ENCODE data around the gene DCDC1.

Gene DCDC1

GRCh38 chr11:31231601-31232000 is 137.9 kb downstream of the DCDC1 start:
- no peak for DNase-seq (ENCODE audit: low spot score)

DNA sequence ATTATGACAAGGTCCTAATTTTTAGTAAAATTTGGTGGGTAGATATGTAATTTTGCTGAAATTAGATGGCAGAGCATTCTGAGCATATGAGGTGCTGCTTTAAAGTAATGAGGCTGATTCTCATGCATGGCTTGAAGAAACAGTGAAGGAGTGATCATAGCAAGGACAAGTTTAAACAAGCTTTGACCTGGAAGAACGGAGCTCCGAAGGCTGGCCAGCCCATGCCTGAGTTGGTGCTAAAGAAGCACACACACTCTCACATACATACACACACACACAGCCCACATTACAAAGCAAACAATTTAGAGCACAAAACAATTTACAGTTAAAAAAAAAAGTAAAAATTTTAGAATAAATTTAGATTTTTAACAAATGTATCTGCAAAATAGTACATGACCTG is 150.7 kb downstream of the DCDC1 start:
- DNase-seq (ENCODE audit: low spot score), result no peak

DNA sequence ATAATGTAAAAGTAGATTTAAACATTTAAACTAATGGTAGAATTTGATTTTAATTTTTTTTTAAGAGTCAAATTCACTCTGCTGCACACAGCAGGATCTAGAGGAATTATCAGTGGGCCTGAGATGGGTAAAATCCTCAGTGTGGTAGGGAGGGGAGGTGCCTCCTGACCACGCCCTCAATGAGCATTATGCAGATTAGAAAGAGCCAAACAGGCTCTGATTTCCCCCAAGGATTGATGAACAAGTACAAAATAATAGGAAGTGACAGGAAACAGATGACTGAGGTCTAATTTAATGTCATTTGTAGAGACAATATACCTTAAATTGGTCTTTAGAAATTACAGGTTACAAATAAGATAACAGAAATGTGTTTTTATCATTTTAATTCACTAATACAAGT is 155.2 kb downstream of the DCDC1 start:
- no peak for DNase-seq (ENCODE audit: low spot score)

GRCh38 chr11:31199378-31199777 is 170.2 kb downstream of the DCDC1 start:
- DNase-seq (ENCODE audit: low spot score), result no peak

- no peak for DNase-seq (ENCODE audit: low spot score)
Observed at GRCh38 chr11:31173926-31174680, 195.4 kb downstream of the DCDC1 start.

DNA sequence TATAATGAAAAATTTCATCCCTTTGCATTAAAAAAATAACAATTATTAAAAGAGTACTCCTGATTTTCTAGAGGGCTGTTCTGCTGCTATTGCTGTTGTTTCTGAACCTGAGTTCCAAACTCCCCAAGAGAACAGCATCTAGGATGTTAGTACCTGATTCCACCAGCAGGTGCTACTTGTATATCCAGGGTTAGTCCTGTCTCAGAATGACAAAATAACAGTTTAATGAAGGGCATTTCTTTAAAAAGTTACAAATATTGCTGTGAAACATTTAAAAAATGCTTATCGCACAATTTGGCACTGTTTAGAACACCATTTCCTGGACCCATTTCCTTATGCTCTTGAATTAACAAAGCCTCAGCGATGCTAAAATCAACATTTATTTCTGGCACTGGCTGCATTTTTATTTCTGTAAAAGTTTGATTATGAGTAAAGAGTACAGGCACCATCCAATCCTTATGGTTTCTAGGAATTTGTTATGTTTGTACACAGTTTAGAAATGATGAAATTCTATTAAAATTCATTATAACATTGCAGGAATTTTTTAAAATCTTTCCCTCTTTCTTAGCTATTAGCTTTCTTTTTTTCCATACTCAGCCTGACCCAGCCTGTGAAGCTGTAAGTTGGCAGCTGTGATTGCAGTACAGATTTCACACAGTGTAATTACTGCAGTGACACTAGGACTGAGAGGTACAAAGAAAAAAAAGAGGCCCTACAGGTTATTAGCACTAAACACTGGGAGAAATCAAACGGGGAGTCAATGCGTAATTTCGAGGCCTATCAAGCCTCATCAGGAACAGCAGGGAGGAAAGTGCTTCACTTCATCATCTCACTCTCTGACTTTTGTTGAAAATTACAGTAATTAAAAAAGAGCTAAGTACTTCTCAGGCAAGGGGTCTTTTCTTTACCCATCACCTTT is 208.8 kb downstream of the DCDC1 start:
- no peak for DNase-seq (ENCODE audit: low spot score)

- no peak for DNase-seq (ENCODE audit: low spot score)
Observed at GRCh38 chr11:31150841-31151240, 218.7 kb downstream of the DCDC1 start.

- DNase-seq (ENCODE audit: low spot score), result no peak
Observed at GRCh38 chr11:31150011-31150410, 219.5 kb downstream of the DCDC1 start.

- peak; percentile 13 for DNase-seq (ENCODE audit: low spot score)
Observed at GRCh38 chr11:31141789-31142188, 227.8 kb downstream of the DCDC1 start.

DNA sequence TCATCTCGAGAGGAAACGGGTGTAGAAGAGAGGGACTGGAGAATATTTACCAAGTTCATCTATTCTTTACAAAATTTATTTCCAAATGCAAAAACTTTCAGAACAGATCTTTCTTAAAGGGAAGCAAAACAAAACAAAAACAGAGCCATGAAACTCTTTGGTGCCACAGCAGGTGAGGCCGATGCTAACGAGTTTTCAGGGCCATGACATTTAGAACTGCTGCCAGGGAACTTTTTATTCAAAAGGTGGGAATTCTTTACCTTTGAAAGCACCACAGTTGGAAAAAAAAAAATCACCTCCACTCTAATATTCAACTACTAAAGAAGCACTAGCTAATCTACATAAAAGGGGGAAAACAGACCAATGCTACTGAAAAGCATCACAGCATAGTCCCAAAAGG is 230.1 kb downstream of the DCDC1 start:
- DNase-seq (ENCODE audit: low spot score), result no peak

GRCh38 chr11:31132531-31133421 is 236.8 kb downstream of the DCDC1 start:
- DNase-seq (ENCODE audit: low spot score), result no peak

- no peak for DNase-seq (ENCODE audit: low spot score)
Observed at GRCh38 chr11:31131760-31132159, 237.8 kb downstream of the DCDC1 start.

DNA sequence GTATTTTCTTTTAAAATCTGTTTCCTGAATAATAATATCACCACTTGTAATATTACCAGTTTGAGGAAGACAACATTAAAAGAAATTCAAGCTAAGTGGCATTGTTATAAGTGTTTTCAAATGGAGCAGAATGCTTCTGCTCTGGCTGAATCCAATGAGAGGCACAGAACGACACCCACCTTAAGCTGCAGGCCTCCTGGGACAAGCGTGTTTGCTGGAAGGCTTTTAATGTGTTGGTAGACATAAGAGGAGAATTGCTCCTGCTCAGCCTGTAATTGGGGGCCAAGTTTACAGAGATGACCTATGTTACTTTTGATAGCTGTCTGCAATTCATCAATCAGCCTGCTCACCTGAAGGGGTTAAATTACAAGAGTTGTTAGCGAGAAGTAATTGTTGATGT is 242.2 kb downstream of the DCDC1 start:
- DNase-seq (ENCODE audit: low spot score), result no peak

- DNase-seq (ENCODE audit: low spot score), result no peak
Observed at GRCh38 chr11:31120428-31120827, 249.1 kb downstream of the DCDC1 start.

- no peak for DNase-seq (ENCODE audit: low spot score)
Observed at GRCh38 chr11:31118566-31118965, 251.0 kb downstream of the DCDC1 start.

DNA sequence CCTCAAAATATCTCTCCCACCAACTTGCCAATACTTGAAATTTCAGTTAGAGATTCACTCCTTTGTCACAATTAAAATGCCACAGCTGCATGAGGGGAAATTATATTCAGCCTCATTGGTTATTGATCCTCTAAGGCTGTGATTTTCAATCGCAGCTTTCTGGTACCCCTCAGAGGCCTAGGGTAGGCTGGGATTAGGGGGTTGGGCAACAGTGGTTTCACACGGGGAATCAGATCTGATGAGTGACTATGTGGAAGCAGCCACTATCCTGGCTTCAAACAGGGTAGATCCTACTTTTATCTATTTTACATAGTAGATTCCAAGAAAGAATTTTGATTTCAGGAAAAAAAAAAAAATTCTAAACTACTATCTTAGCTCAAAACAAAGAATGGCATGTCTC is 252.5 kb downstream of the DCDC1 start:
- no peak for DNase-seq (ENCODE audit: low spot score)

GRCh38 chr11:31114442-31114841 is 255.1 kb downstream of the DCDC1 start:
- no peak for DNase-seq (ENCODE audit: low spot score)

DNA sequence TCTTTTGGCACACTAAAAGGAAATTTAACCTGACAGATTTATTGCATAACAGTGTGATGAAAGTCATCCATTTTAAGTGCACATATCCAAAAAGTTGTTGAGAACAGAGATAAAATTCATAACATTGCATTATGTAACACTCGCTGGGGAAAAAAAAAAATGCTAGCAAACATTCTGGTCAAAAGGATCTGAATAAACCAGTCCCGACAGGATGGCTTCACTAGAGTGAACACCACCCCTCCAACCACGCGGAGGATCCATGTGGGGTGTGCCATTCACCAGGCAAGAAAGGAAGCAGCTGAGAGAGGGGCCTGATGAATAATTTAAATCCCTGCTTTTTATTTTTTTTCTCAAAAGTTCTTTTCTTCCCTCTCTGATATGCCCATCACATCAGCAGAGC is 258.7 kb downstream of the DCDC1 start:
- no peak for DNase-seq (ENCODE audit: low spot score)

DNA sequence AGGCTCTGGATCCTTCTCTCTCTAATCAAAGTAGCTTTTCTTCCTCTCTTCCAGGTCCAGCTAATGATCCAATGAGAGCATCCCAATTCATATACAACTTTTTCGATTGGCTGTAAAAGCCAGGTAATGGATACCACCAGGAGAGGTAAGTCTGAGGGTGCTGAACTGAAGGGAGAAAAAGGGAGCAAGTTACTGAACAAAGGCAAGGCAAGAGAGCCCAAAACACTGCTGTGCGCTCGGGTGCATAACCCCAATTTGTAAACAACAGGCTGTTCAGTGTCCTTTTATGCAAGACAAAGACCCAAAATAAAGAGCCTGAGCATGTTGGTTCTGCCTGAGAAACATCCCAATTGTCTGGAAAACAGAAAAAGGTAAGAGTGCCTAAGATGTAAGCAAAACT is 260.1 kb downstream of the DCDC1 start:
- DNase-seq (ENCODE audit: low spot score), result no peak

GRCh38 chr11:31107649-31108048 is 261.9 kb downstream of the DCDC1 start:
- DNase-seq (ENCODE audit: low spot score), result no peak

DNA sequence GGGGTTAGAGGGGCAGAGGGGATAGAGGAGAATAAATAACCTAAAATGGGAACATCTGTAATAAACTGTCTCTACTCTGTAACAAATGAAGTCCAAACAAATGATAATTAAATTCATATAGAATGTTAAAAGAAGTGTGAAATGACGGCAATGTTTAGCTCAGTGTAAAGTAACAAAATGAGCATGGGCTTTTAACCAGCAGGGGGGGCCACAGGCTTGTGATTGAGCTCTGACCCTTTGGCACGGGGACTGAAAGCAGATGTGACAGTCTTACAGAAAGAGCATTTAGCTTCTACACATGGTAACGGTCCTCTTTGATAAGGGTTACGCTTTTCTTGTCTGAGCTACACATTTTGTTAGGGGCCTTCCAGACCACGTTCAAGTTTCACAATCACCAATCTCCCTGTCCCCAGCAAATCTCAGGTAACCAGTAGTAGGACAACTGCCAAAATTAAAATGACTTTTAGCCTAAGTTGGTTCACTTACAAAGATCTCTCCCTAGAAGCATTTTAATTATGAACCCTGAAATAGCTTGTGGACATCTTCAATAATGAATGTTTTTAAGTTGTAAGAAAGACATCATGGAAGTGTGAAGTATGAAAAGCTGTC is 262.5 kb downstream of the DCDC1 start:
- peak; percentile 41 for DNase-seq (ENCODE audit: low spot score)

DNA sequence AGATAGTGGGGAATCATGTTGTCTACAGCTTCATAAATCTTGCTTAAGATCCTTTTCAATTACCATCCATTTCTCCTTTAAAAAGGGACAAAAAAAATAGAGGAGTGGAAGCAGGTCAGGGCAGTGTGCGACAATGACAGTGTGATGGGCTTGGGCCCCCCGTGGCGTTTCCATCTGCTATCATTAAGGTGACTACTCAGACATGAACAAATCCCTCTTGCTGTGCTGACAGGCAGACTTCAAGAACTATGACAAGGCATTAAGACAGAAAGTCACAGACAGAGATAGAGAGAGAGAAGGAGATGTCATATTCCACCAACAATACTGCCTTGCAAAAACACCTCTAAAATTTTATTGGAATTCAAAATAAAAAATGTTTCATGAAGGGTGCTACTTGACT is 263.2 kb downstream of the DCDC1 start:
- no peak for DNase-seq (ENCODE audit: low spot score)

Data from COLO829 (cell line).